GM10266 (cell line): Measurements from ENCODE around the gene PIK3R1.

ENCODE experiments used
- DNase-seq: peaks from one replicate; pipeline ENCODE4 v3.0.0; 2012; ENCODE audit errors: extremely low spot score
- TF ChIP-seq, protein P1 (sequence below): IDR thresholded peaks from 2 replicates; pipeline ENCODE4 v1.5.1; 2012; ENCODE audit warnings: mild to moderate bottlenecking, low read depth; ENCODE audit not compliant: control insufficient read depth, insufficient read depth; ENCODE audit errors: missing control alignments

Gene PIK3R1

DNA sequence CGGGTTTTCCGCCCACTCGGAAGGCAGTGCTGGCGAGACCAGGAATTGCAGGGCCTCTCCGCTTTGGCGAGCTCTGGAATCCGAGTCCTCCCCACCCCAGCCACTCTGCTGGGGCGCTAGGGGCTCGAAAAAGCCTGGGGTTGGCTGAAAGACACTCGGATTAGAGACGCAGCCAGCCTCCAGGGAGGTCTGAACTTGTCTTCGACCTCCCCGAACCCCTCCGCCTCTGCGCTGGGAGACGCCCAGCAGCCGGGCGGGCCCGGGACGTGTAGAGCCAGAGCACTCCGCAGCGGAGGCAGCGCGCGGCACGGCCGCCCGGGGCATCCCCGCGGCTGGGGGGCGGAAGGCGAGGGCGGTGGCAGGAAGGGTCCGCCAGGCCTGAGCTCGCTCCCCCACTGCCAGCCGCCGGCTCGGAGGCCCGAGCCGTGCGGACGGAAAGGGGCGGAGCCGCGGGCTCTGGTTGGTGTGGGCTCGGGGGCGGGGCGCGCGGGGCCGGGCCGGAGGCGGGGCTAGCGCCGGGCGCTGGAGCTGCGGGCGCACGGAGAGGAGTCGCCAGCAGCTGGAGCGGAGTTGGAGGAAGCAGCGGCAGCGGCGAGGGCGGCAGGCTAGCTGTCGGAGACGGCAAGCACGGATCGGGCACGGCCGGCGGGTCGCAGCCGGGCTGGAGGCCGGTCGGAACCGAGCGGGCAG, at the start of gene PIK3R1:
Gene PIK3R1 (plus strand): TSS at position 549 of the 690 bp plus-strand sequence. CDS start 10,920 bp downstream, outside the sequence.
- DNase-seq, result peak; percentile 98
- TF ChIP-seq, protein P1, sequence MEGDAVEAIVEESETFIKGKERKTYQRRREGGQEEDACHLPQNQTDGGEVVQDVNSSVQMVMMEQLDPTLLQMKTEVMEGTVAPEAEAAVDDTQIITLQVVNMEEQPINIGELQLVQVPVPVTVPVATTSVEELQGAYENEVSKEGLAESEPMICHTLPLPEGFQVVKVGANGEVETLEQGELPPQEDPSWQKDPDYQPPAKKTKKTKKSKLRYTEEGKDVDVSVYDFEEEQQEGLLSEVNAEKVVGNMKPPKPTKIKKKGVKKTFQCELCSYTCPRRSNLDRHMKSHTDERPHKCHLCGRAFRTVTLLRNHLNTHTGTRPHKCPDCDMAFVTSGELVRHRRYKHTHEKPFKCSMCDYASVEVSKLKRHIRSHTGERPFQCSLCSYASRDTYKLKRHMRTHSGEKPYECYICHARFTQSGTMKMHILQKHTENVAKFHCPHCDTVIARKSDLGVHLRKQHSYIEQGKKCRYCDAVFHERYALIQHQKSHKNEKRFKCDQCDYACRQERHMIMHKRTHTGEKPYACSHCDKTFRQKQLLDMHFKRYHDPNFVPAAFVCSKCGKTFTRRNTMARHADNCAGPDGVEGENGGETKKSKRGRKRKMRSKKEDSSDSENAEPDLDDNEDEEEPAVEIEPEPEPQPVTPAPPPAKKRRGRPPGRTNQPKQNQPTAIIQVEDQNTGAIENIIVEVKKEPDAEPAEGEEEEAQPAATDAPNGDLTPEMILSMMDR, result peak; percentile 31

DNA sequence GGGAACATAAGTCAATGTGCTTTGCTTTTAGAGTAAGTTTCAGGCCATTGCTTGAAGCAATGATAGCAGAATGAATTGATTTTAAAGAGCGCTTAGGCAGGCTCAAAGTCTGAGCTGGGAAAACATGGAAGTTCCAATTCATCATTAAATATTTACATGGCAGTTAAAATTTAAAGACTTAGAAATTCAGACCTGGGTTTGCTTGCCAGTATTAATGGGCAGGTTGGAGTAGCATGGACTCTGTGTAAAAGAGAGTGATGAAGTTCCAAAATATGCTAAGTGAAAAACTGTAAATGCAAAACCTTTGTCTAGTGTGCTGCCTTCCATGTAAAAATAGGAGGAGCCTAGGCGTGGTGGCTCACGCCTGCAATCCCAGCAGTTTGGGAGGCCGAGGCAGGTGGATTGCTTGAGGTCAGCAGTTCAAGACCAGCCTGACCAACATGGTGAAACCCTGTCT, 48.3 kb upstream of the PIK3R1 start:
- TF ChIP-seq, protein P1, result no peak
- no peak for DNase-seq

DNA sequence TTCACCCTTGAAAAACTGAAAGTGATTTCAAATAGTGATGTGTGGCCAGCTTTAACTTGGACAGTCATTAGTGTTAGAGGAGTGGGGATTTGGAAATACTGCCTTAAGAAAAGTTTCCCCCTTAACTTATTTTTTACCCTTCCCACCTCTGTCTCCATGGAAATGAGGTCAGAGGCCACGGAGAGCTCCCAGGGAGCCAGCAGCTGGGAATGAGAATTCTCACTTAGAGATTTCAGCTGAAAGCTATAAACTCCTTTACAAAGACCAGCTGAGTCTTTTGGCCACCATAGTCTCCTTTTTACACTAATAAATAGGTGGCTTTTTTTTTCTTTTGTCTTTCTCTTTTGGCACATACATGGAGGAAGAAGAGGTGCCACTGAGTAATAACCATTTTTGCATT, 45.7 kb upstream of the PIK3R1 start:
- TF ChIP-seq, protein P1, result no peak
- no peak for DNase-seq

- no peak for DNase-seq
These were observed 44.6 kb upstream of the PIK3R1 start for GRCh38 chr5:68170826-68171558.

GRCh38 chr5:68172314-68172713, 43.2 kb upstream of the PIK3R1 start:
- TF ChIP-seq, protein P1, result no peak
- no peak for DNase-seq

More at GRCh38 chr5:68170826-68171558, 44.6 kb upstream of the PIK3R1 start:
- TF ChIP-seq, protein P1, result no peak

DNA sequence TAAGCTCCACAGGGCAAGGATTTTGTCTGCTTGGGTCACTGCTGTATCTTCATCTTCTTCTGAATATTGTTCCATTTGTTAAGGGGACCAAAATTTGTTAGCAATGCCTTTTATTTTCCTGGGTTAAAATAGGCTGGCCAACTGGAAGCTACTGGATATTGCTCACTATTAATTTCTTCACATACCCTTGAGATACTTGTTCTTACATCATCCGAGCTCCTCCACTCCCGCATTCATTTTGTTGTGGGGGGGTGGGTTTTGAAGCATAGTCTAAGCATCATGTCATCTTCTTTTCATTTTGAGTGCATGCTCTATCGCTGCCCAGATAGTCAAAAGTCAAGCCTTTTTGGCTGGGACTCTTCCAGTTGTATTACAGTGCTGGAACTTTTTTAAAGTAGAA, 42.5 kb upstream of the PIK3R1 start:
- TF ChIP-seq, protein P1, result no peak
- DNase-seq, result no peak

- no peak for DNase-seq
- TF ChIP-seq, protein P1, result no peak
These were observed 39.3 kb upstream of the PIK3R1 start for GRCh38 chr5:68176253-68176652.
